ENCODE data around the gene ADM2. TPM values are rescaled to one million over a fixed set of nuclear protein-coding genes. Genes with fewer than 3 reads are reported as not detected.

Gene ADM2
- total and polyA plus RNA-seq, 2 of the 13 experiments (the other 11 are each of a cell fraction or from before 2014, with no cell fraction given), result 1.2 to 3.0 TPM

DNA sequence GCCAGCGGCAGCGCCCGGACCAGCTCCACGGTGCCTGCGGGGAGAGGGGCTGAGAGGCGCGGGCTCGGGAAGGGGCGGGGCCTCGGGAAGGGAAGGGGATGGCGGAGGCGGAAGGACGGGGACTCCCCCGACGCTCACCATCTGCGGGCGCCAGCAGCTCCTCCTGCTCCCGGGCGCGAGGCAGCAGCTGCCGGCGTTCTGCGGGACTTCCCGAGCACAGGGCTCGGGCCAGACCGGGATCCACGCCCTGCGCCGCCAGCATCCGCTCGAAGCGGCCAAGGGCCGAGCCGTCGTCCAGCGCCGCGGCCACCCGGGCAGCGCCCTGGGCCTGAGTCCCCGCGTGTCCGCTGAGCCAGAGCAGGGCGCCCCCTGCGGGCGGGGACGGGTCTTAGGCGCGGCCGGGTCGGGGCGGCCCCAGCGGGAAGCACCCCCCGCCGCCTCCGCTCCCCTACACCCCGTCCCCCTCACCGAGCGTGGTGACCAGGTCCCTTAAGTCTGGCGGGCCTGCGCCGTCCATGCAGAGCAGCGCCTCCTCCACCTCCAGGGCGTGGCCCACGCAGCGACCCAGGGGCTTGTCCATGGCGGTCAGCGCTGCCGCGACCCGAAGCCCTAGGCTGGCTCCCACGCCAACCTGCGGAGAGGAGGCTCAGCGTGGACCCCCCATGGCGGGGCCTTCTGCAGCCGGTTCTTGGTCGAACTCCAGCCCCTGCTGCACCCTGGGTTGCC is 44.9 kb downstream of the ADM2 start (continued):
- TF ChIP-seq SRF (IDR thresholded peaks at IDR 0.05; ENCODE audit: low read depth, low read length) (no peak), HOXA9 (CRISPR knock-in tag; IDR thresholded peaks at IDR 0.05; ENCODE audit: borderline replicate concordance) (peak; percentile 63), ZFX (CRISPR knock-in tag; IDR thresholded peaks at IDR 0.05; ENCODE audit: low read depth) (no peak; the same call in 1 of the 2 replicates), DBP (CRISPR knock-in tag; IDR thresholded peaks at IDR 0.05; ENCODE audit: not compliant biosample characterization) (no peak), ZNF761 (CRISPR knock-in tag; conservative IDR thresholded peaks at IDR 0.05) (no peak), ZSCAN29 (CRISPR knock-in tag; conservative IDR thresholded peaks at IDR 0.05) (no peak), ZNF512 (CRISPR knock-in tag; IDR thresholded peaks at IDR 0.05) (no peak), KMT2B (CRISPR knock-in tag; IDR thresholded peaks at IDR 0.05) (no peak), MAF1 (CRISPR knock-in tag; IDR thresholded peaks at IDR 0.05; ENCODE audit: borderline replicate concordance) (no peak), CEBPG (CRISPR knock-in tag; IDR thresholded peaks at IDR 0.05) (no peak), BCL3 (CRISPR knock-in tag; IDR thresholded peaks at IDR 0.05) (0 out of 2 replicates have a peak, but pooled peaks have one; percentile 30), PREB (CRISPR knock-in tag; IDR thresholded peaks at IDR 0.05) (no peak), SOX13 (IDR thresholded peaks at IDR 0.05) (no peak), SOX13 (CRISPR knock-in tag; conservative IDR thresholded peaks at IDR 0.05 in 1 of 2, IDR thresholded peaks at IDR 0.05 in 1 of 2) (no peak), SNAPC5 (CRISPR knock-in tag; IDR thresholded peaks at IDR 0.05; ENCODE audit: borderline replicate concordance) (no peak)
- TF ChIP-seq, protein P1, sequence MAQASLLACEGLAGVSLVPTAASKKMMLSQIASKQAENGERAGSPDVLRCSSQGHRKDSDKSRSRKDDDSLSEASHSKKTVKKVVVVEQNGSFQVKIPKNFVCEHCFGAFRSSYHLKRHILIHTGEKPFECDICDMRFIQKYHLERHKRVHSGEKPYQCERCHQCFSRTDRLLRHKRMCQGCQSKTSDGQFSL (CRISPR knock-in tag; IDR thresholded peaks at IDR 0.05), result no peak
- TF ChIP-seq, protein P2, sequence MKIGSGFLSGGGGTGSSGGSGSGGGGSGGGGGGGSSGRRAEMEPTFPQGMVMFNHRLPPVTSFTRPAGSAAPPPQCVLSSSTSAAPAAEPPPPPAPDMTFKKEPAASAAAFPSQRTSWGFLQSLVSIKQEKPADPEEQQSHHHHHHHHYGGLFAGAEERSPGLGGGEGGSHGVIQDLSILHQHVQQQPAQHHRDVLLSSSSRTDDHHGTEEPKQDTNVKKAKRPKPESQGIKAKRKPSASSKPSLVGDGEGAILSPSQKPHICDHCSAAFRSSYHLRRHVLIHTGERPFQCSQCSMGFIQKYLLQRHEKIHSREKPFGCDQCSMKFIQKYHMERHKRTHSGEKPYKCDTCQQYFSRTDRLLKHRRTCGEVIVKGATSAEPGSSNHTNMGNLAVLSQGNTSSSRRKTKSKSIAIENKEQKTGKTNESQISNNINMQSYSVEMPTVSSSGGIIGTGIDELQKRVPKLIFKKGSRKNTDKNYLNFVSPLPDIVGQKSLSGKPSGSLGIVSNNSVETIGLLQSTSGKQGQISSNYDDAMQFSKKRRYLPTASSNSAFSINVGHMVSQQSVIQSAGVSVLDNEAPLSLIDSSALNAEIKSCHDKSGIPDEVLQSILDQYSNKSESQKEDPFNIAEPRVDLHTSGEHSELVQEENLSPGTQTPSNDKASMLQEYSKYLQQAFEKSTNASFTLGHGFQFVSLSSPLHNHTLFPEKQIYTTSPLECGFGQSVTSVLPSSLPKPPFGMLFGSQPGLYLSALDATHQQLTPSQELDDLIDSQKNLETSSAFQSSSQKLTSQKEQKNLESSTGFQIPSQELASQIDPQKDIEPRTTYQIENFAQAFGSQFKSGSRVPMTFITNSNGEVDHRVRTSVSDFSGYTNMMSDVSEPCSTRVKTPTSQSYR (CRISPR knock-in tag; IDR thresholded peaks at IDR 0.05; ENCODE audit: borderline replicate concordance), result no peak

Data from HepG2 (cell line).